Duodenal mucosa (tissue), 2 donors: ENCODE measurements around the gene CCDC186.
"Not testable (repeated sequence)": the region's sequence is repeated elsewhere in the genome, so short reads cannot be mapped to it uniquely, and the experiment has no call there.

Source experiments
- H3K27ac ChIP-seq: one replicate; pipeline ENCODE4 v1.7.0; 2013; ENCODE audit warnings: low read depth, low read length
- H3K27me3 ChIP-seq, 2 donors: one replicate each; pipeline ENCODE4 v1.7.0; 2013; ENCODE audit warnings: low read length in 2 of 2, control low read depth in 1 of 2; ENCODE audit not compliant: insufficient read depth in 2 of 2, control insufficient read depth in 1 of 2
- H3K36me3 ChIP-seq, 2 donors: one replicate each; pipeline ENCODE4 v1.7.0; 2013; ENCODE audit warnings: low read length in 2 of 2, control low read depth in 1 of 2; ENCODE audit not compliant: insufficient read depth in 2 of 2, control insufficient read depth in 1 of 2
- H3K4me1 ChIP-seq, 2 donors: one replicate each; pipeline ENCODE4 v1.7.0; 2013; ENCODE audit warnings: low read length in 2 of 2, control low read depth in 1 of 2; ENCODE audit not compliant: insufficient read depth in 2 of 2, control insufficient read depth in 1 of 2
- H3K4me3 ChIP-seq, 2 donors: one replicate each; pipeline ENCODE4 v1.7.0; 2013; ENCODE audit warnings: low read length in 2 of 2, low read depth in 1 of 2
- H3K9ac ChIP-seq, 2 donors: one replicate each; pipeline ENCODE4 v1.7.0; 2013; ENCODE audit warnings: low read length in 2 of 2, low read depth in 1 of 2
- H3K9me3 ChIP-seq, 2 donors: one replicate each; pipeline ENCODE4 v1.7.0; 2013; ENCODE audit warnings: low read length in 2 of 2, control low read depth in 1 of 2; ENCODE audit not compliant: control insufficient read depth in 1 of 2

The CCDC186 gene

GRCh38 chr10:114163062-114163461 lies 10.9 kb downstream of the CCDC186 start:
- H3K4me3 ChIP-seq = no peak overlapping the region
- no peaks in the 10 kb centered on the region for H3K27me3 ChIP-seq
- peaks cover 7 to 13% of the 10 kb centered on the region in 2 donors for H3K4me1 ChIP-seq
- H3K9me3 ChIP-seq = no peaks in the 10 kb centered on the region
- no peak overlapping the region for H3K27ac ChIP-seq
- peaks cover 4 to 13% of the 10 kb centered on the region in 2 donors for H3K36me3 ChIP-seq
- no peak overlapping the region for H3K9ac ChIP-seq

DNA sequence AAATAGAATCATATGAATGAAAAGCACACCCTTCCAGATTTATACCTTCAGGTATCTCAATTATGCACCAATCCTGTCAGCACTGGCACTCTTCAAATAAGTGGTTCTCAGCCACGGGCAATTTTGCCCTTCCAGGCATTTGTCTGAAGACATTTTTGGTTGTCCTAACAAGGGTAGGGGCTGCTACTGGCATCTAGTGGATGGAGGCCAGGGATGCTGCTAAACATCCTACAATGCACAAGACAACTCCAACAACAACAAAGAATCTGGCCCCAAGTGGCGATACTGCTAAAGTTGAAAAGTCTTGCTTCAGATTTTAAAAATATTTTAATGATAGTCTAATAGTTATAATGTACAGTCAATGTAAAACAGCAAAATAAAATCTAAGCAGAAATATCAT lies 16.1 kb downstream of the CCDC186 start:
- no peaks in the 10 kb centered on the region for H3K27me3 ChIP-seq
- no peak overlapping the region for H3K27ac ChIP-seq
- H3K9ac ChIP-seq = no peak overlapping the region
- H3K9me3 ChIP-seq = no peaks in the 10 kb centered on the region
- H3K36me3 ChIP-seq = peaks cover 13 to 28% of the 10 kb centered on the region in 2 donors
- no peaks in the 10 kb centered on the region for H3K4me1 ChIP-seq
- H3K4me3 ChIP-seq = no peak overlapping the region

- Histone ChIP-seq H3K27me3 (no peaks in the 10 kb centered on the region), H3K9ac (no peak overlapping the region), H3K9me3 (no peaks in the 10 kb centered on the region), H3K27ac (no peak overlapping the region), H3K4me3 (no peak overlapping the region), H3K36me3 (peaks cover 25 to 53% of the 10 kb centered on the region in 2 donors), H3K4me1 (no peaks in the 10 kb centered on the region)
Measured at GRCh38 chr10:114151892-114152291, 22.1 kb downstream of the CCDC186 start.

DNA sequence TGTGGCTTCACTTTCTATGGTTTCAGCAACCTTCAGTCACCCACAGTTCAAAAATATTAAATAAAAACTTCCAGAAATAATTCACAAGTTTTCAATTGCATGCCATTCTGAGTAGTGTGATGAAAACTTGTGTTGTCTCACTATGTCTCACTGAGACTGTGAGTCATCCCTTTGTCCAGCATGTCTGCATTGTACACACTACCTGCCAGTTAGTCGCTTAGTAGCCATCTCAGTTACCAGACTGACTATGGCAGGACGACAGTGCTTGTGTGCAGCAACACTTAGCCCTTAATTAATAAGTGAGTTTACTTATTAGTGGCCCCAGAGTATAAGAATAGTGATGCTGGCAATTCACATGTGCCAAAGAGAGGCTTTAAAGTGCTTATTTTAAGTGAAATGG lies 22.5 kb downstream of the CCDC186 start:
- peaks cover 22 to 50% of the 10 kb centered on the region in 2 donors for H3K36me3 ChIP-seq
- H3K9me3 ChIP-seq = no peaks in the 10 kb centered on the region
- H3K4me3 ChIP-seq = no peak overlapping the region
- H3K9ac ChIP-seq = no peak overlapping the region
- no peak overlapping the region for H3K27ac ChIP-seq
- no peaks in the 10 kb centered on the region for H3K4me1 ChIP-seq
- no peaks in the 10 kb centered on the region for H3K27me3 ChIP-seq

- not testable (repeated sequence) for H3K9ac ChIP-seq, H3K27ac ChIP-seq
Measured at GRCh38 chr10:114149476-114149875, 24.5 kb downstream of the CCDC186 start.

GRCh38 chr10:114143160-114143559 lies 30.8 kb downstream of the CCDC186 start:
- no peaks in the 10 kb centered on the region for H3K4me1 ChIP-seq
- H3K27me3 ChIP-seq = no peaks in the 10 kb centered on the region
- peaks cover 30 to 51% of the 10 kb centered on the region in 2 donors for H3K36me3 ChIP-seq
- H3K4me3 ChIP-seq = no peak overlapping the region
- no peaks in the 10 kb centered on the region for H3K9me3 ChIP-seq
- no peak overlapping the region for H3K27ac ChIP-seq
- no peak overlapping the region for H3K9ac ChIP-seq

More at GRCh38 chr10:114149476-114149875, 24.5 kb downstream of the CCDC186 start:
- not testable (repeated sequence) for H3K4me3 ChIP-seq, H3K4me1 ChIP-seq, H3K9me3 ChIP-seq, H3K27me3 ChIP-seq
- peaks cover 26 to 45% of the 10 kb centered on the region in 2 donors for H3K36me3 ChIP-seq

DNA sequence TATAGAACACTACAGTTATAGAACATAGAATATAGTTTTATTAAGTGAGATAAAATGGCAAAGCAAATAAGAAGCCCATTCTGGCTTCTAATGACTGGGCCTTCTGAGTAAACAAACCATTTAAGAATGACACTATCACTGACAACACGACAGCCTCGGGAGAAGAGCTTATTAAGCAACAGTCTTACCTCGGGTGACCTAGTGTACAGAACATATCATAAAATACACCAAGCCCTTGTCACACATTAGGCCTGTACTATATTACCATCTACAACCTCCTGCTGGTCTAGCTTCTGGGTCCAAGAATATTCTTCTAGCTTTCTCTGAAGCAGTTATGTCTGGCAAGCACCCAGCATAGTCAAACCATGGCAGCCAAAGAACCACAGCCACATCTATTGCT lies 32.0 kb downstream of the CCDC186 start:
- no peak overlapping the region for H3K9ac ChIP-seq
- H3K36me3 ChIP-seq = peaks cover 23 to 54% of the 10 kb centered on the region in 2 donors
- no peaks in the 10 kb centered on the region for H3K9me3 ChIP-seq
- no peak overlapping the region for H3K27ac ChIP-seq
- H3K27me3 ChIP-seq = no peaks in the 10 kb centered on the region
- no peak overlapping the region for H3K4me3 ChIP-seq
- no peaks in the 10 kb centered on the region for H3K4me1 ChIP-seq

GRCh38 chr10:114140827-114141226 lies 33.2 kb downstream of the CCDC186 start:
- peaks cover 23 to 58% of the 10 kb centered on the region in 2 donors for H3K36me3 ChIP-seq

GRCh38 chr10:114140036-114140435 lies 34.0 kb downstream of the CCDC186 start:
- Histone ChIP-seq H3K27me3 (no peaks in the 10 kb centered on the region), H3K9me3 (no peaks in the 10 kb centered on the region), H3K4me1 (no peaks in the 10 kb centered on the region), H3K27ac (no peak overlapping the region), H3K4me3 (no peak overlapping the region), H3K36me3 (peaks cover 18 to 66% of the 10 kb centered on the region in 2 donors), H3K9ac (no peak overlapping the region)

More at GRCh38 chr10:114140827-114141226, 33.2 kb downstream of the CCDC186 start:
- H3K9me3 ChIP-seq, H3K4me3 ChIP-seq, H3K9ac ChIP-seq, H3K27me3 ChIP-seq, H3K4me1 ChIP-seq, H3K27ac ChIP-seq: not testable (repeated sequence)

- H3K36me3 ChIP-seq = peaks cover 14 to 67% of the 10 kb centered on the region in 2 donors
- no peak overlapping the region for H3K27ac ChIP-seq
- no peak overlapping the region for H3K9ac ChIP-seq
Measured at GRCh38 chr10:114138581-114138980, 35.4 kb downstream of the CCDC186 start.

GRCh38 chr10:114135476-114135875 lies 38.5 kb downstream of the CCDC186 start:
- H3K4me3 ChIP-seq = no peak overlapping the region
- H3K9me3 ChIP-seq = no peaks in the 10 kb centered on the region
- no peak overlapping the region for H3K9ac ChIP-seq
- no peaks in the 10 kb centered on the region for H3K27me3 ChIP-seq
- no peaks in the 10 kb centered on the region for H3K4me1 ChIP-seq
- H3K27ac ChIP-seq = no peak overlapping the region
- H3K36me3 ChIP-seq = peaks cover 12 to 62% of the 10 kb centered on the region in 2 donors

More at GRCh38 chr10:114138581-114138980, 35.4 kb downstream of the CCDC186 start:
- Histone ChIP-seq H3K27me3 (no peaks in the 10 kb centered on the region), H3K4me3 (no peak overlapping the region), H3K9me3 (no peaks in the 10 kb centered on the region), H3K4me1 (no peaks in the 10 kb centered on the region)
